Trophoblast cell (in vitro differentiated cells and primary cell): ENCODE measurements around the gene LDB3.

Experiments
- DNase-seq, 2 donors: peaks; one replicate each; pipeline ENCODE4 v3.0.0-alpha.2; 2016
- H2AFZ ChIP-seq: 2 replicates; pipeline ENCODE4 v1.6.1; 2013; ENCODE audit warnings: low read length, moderate library complexity, mild to moderate bottlenecking; ENCODE audit not compliant: insufficient read depth, poor library complexity
- H2AK5ac ChIP-seq: 2 replicates; pipeline ENCODE4 v1.6.1; 2013; ENCODE audit warnings: mild to moderate bottlenecking, low read length
- H2BK120ac ChIP-seq: 2 replicates; pipeline ENCODE4 v1.6.1; 2013; ENCODE audit warnings: low read length, mild to moderate bottlenecking, moderate library complexity; ENCODE audit not compliant: insufficient read depth, poor library complexity
- H2BK12ac ChIP-seq: 2 replicates; pipeline ENCODE4 v1.6.1; 2013; ENCODE audit warnings: mild to moderate bottlenecking, low read length, moderate library complexity
- H2BK5ac ChIP-seq: 2 replicates; pipeline ENCODE4 v1.6.1; 2013; ENCODE audit warnings: low read length, low read depth, moderate library complexity, mild to moderate bottlenecking; ENCODE audit not compliant: poor library complexity
- H3K14ac ChIP-seq: 2 replicates; pipeline ENCODE4 v1.6.1; 2013; ENCODE audit warnings: mild to moderate bottlenecking, low read length
- H3K18ac ChIP-seq: 2 replicates; pipeline ENCODE4 v1.6.1; 2013; ENCODE audit warnings: mild to moderate bottlenecking, low read length
- H3K23ac ChIP-seq: 2 replicates; pipeline ENCODE4 v1.6.1; 2013; ENCODE audit warnings: low read length
- H3K27ac ChIP-seq: 2 replicates; pipeline ENCODE4 v1.5.1; 2013; ENCODE audit warnings: low read depth, mild to moderate bottlenecking, inconsistent platforms, low read length, moderate library complexity
- H3K27me3 ChIP-seq: 2 replicates; pipeline ENCODE4 v1.6.1; 2013; ENCODE audit warnings: inconsistent platforms, mild to moderate bottlenecking, low read length, moderate library complexity; ENCODE audit not compliant: insufficient read depth
- H3K36me3 ChIP-seq, 2 experiments: 1 replicate in 1 of 2; 2 replicates in 1 of 2; pipeline ENCODE4 v1.6.1; 2013; ENCODE audit warnings: low read length in 2 of 2, mild to moderate bottlenecking in 2 of 2, moderate library complexity in 1 of 2; ENCODE audit not compliant: insufficient read depth in 2 of 2, control insufficient read depth in 1 of 2
- H3K4ac ChIP-seq: 2 replicates; pipeline ENCODE4 v1.6.1; 2013; ENCODE audit warnings: low read depth, mild to moderate bottlenecking, low read length, moderate library complexity
- H3K4me1 ChIP-seq, 2 experiments: 1 replicate in 1 of 2; 2 replicates in 1 of 2; pipeline ENCODE4 v1.6.1; 2013; ENCODE audit warnings: low read length in 2 of 2, mild to moderate bottlenecking in 2 of 2, moderate library complexity in 1 of 2; ENCODE audit not compliant: insufficient read depth in 2 of 2, control insufficient read depth in 1 of 2
- H3K4me2 ChIP-seq: 2 replicates; pipeline ENCODE4 v1.6.1; 2013; ENCODE audit warnings: inconsistent platforms, mild to moderate bottlenecking, low read length, moderate library complexity
- H3K4me3 ChIP-seq: 2 replicates; pipeline ENCODE4 v1.5.1; 2013; ENCODE audit warnings: mild to moderate bottlenecking, low read depth, low read length, inconsistent platforms
- H3K79me1 ChIP-seq: one replicate; pipeline ENCODE4 v1.6.1; 2013; ENCODE audit warnings: low read length
- H3K79me2 ChIP-seq: 2 replicates; pipeline ENCODE4 v1.6.1; 2013; ENCODE audit warnings: low read length, mild to moderate bottlenecking; ENCODE audit not compliant: control insufficient read depth, insufficient read depth, poor library complexity
- H3K9ac ChIP-seq: 2 replicates; pipeline ENCODE4 v1.6.1; 2013; ENCODE audit warnings: mild to moderate bottlenecking, low read length
- H3K9me3 ChIP-seq: 2 replicates; pipeline ENCODE4 v1.6.1; 2013; ENCODE audit warnings: low read depth, mild to moderate bottlenecking, control low read depth, inconsistent platforms, low read length; ENCODE audit not compliant: insufficient read depth
- H4K12ac ChIP-seq: 2 replicates; pipeline ENCODE4 v1.6.1; 2013; ENCODE audit warnings: low read depth, mild to moderate bottlenecking, low read length, moderate library complexity
- H4K8ac ChIP-seq: 2 replicates; pipeline ENCODE4 v1.6.1; 2013; ENCODE audit warnings: low read depth, mild to moderate bottlenecking, low read length, moderate library complexity
- H4K91ac ChIP-seq: one replicate; pipeline ENCODE4 v1.6.1; 2013; ENCODE audit warnings: low read depth, mild to moderate bottlenecking, low read length, moderate library complexity
- WGBS: extraction: QIAGEN DNeasy Blood & Tissue Kit; methylation state at CpG from one replicate; pipeline ENCODE4 v1.1.7; 2013; ENCODE audit warnings: missing lambda C conversion rate; ENCODE audit not compliant: insufficient read length, insufficient coverage; ENCODE audit errors: extremely low coverage; 5-methylcytosine and 5-hydroxymethylcytosine counted together

LDB3 gene

GRCh38 chr10:86769991-86770390, 101.7 kb downstream of the LDB3 start:
- peak overlapping the region; percentile 45 for H3K4ac ChIP-seq
- H3K9ac ChIP-seq: no peak overlapping the region
- no peak overlapping the region for H3K4me3 ChIP-seq
- H3K79me2 ChIP-seq: peaks cover 6% of the 10 kb centered on the region
- H2BK5ac ChIP-seq: no peak overlapping the region
- H3K27ac ChIP-seq: no peak overlapping the region
- no peak overlapping the region for H3K4me2 ChIP-seq
- no peak overlapping the region for H4K91ac ChIP-seq
- no peaks in the 10 kb centered on the region for H3K9me3 ChIP-seq
- peaks cover 2 to 10% of the 10 kb centered on the region in 2 experiments for H3K4me1 ChIP-seq
- H3K27me3 ChIP-seq: no peaks in the 10 kb centered on the region
- no peak overlapping the region for H4K8ac ChIP-seq
- H3K36me3 ChIP-seq: no peaks in the 10 kb centered on the region
- no peak overlapping the region for H3K18ac ChIP-seq
- H2AFZ ChIP-seq: no peak overlapping the region
- H3K79me1 ChIP-seq: no peaks in the 10 kb centered on the region
- H2AK5ac ChIP-seq: no peak overlapping the region
- H2BK120ac ChIP-seq: no peak overlapping the region
- no peak overlapping the region for H3K23ac ChIP-seq
- no peak overlapping the region for H2BK12ac ChIP-seq
- no peak overlapping the region for H4K12ac ChIP-seq
- WGBS: no CpG with 5 or more reads among the region's 10 CpGs
- H3K14ac ChIP-seq: no peak overlapping the region
- no peak for DNase-seq

- H3K4me2 ChIP-seq: no peak overlapping the region
- no CpG with 5 or more reads among the region's 2 CpGs for WGBS
- H3K79me2 ChIP-seq: peaks cover 6% of the 10 kb centered on the region
- H4K8ac ChIP-seq: no peak overlapping the region
- no peak overlapping the region for H4K91ac ChIP-seq
- H3K18ac ChIP-seq: no peak overlapping the region
- H2BK120ac ChIP-seq: no peak overlapping the region
- DNase-seq: no peak
- H3K79me1 ChIP-seq: no peaks in the 10 kb centered on the region
- H3K9ac ChIP-seq: no peak overlapping the region
- no peak overlapping the region for H3K4me3 ChIP-seq
- H3K27ac ChIP-seq: no peak overlapping the region
- no peak overlapping the region for H2AK5ac ChIP-seq
- H3K14ac ChIP-seq: no peak overlapping the region
- H2BK12ac ChIP-seq: no peak overlapping the region
- H3K36me3 ChIP-seq: no peaks in the 10 kb centered on the region
- no peak overlapping the region for H2AFZ ChIP-seq
- no peak overlapping the region for H4K12ac ChIP-seq
- H3K9me3 ChIP-seq: no peaks in the 10 kb centered on the region
- H3K4me1 ChIP-seq: peaks cover 2 to 13% of the 10 kb centered on the region in 2 experiments
- H3K23ac ChIP-seq: no peak overlapping the region
- no peaks in the 10 kb centered on the region for H3K27me3 ChIP-seq
- peak overlapping the region; percentile 45 for H3K4ac ChIP-seq
- H2BK5ac ChIP-seq: no peak overlapping the region
These were observed 102.2 kb downstream of the LDB3 start for GRCh38 chr10:86770412-86770960.

DNA sequence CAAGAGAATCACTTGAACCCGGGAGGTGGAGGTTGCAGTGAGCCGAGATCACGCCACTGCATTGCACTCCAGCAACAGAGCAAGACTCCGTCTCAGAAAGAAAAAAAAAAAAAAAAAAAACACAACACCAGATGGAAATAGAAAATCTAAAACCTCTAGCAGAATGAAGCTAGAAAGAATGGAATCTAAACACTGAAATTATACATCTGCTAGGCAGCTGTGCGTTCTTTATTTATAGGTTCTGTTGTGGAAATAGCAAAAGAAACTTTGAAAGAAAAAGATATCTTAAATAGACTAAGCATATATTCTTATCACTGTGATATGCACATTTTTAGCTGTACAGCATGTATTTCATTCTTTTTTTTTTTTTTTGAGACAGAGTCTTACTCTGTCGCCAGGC, 105.2 kb downstream of the LDB3 start:
- no CpG with 5 or more reads among the region's 6 CpGs for WGBS
- H2AFZ ChIP-seq: no peak overlapping the region
- no peaks in the 10 kb centered on the region for H3K9me3 ChIP-seq
- H3K4me3 ChIP-seq: no peak overlapping the region
- no peak overlapping the region for H2AK5ac ChIP-seq
- no peak overlapping the region for H3K14ac ChIP-seq
- no peak overlapping the region for H2BK120ac ChIP-seq
- H3K23ac ChIP-seq: no peak overlapping the region
- H3K4ac ChIP-seq: no peak overlapping the region
- peaks cover 11% of the 10 kb centered on the region for H3K79me2 ChIP-seq
- no peak overlapping the region for H3K4me2 ChIP-seq
- H2BK5ac ChIP-seq: no peak overlapping the region
- H4K8ac ChIP-seq: no peak overlapping the region
- no peak overlapping the region for H3K9ac ChIP-seq
- H4K91ac ChIP-seq: no peak overlapping the region
- H3K79me1 ChIP-seq: no peaks in the 10 kb centered on the region
- no peaks in the 10 kb centered on the region for H3K36me3 ChIP-seq
- no peak for DNase-seq
- H3K18ac ChIP-seq: no peak overlapping the region
- H2BK12ac ChIP-seq: no peak overlapping the region
- H3K4me1 ChIP-seq: peaks cover 4 to 13% of the 10 kb centered on the region in 2 experiments
- no peak overlapping the region for H3K27ac ChIP-seq
- no peak overlapping the region for H4K12ac ChIP-seq
- H3K27me3 ChIP-seq: no peaks in the 10 kb centered on the region

GRCh38 chr10:86775056-86775869, 107.0 kb downstream of the LDB3 start:
- Histone ChIP-seq H3K27ac (peak overlapping the region; percentile 26), H3K4ac (peak overlapping the region; percentile 86), H3K27me3 (no peaks in the 10 kb centered on the region), H3K4me3 (no peak overlapping the region), H2AFZ (no peak overlapping the region), H3K79me2 (peaks cover 11% of the 10 kb centered on the region), H2BK12ac (peak overlapping the region; percentile 76), H3K36me3 (peaks cover 3 to 5% of the 10 kb centered on the region in 2 experiments), H4K8ac (peak overlapping the region; percentile 60), H2BK5ac (no peak overlapping the region), H3K79me1 (no peaks in the 10 kb centered on the region), H3K23ac (no peak overlapping the region), H4K91ac (no peak overlapping the region), H3K4me2 (no peak overlapping the region), H3K14ac (no peak overlapping the region), H2AK5ac (no peak overlapping the region), H3K4me1 (peaks cover 2 to 7% of the 10 kb centered on the region in 2 experiments), H3K9ac (no peak overlapping the region), H2BK120ac (no peak overlapping the region), H4K12ac (no peak overlapping the region), H3K18ac (peak overlapping the region; percentile 59), H3K9me3 (no peaks in the 10 kb centered on the region)
- no CpG with 5 or more reads among the region's 6 CpGs for WGBS
- peak in 1 of 2 donors; percentile 2 for DNase-seq
